ENCODE measurements around the gene PPP6R2. TPM values are rescaled to one million over a fixed set of nuclear protein-coding genes. Genes with fewer than 3 reads are reported as not detected.

Gene PPP6R2
- total RNA-seq, 1 experiment from 2014 or later = 47.8 TPM

- TF ChIP-seq STAT6 (CRISPR knock-in tag; conservative IDR thresholded peaks at IDR 0.05; ENCODE audit: low read depth) = no peak
- no peak for TF ChIP-seq AR (CRISPR knock-in tag; IDR thresholded peaks at IDR 0.05)
- TF ChIP-seq ZNF138 (CRISPR knock-in tag; conservative IDR thresholded peaks at IDR 0.05) = no peak
- TF ChIP-seq CBFB (CRISPR knock-in tag; IDR thresholded peaks at IDR 0.05; ENCODE audit: low read depth) = no peak
- no peak for TF ChIP-seq ELF4 (CRISPR knock-in tag; IDR thresholded peaks at IDR 0.05; ENCODE audit: low read depth)
- no peak for TF ChIP-seq NR1H2 (CRISPR knock-in tag; IDR thresholded peaks at IDR 0.05)
- peak; percentile 66; the same call in 1 of the 2 replicates for TF ChIP-seq GABPB1 (CRISPR knock-in tag; IDR thresholded peaks at IDR 0.05)
- TF ChIP-seq ERG (CRISPR knock-in tag; IDR thresholded peaks at IDR 0.05) = no peak
- no peak for TF ChIP-seq EMX1 (CRISPR knock-in tag; IDR thresholded peaks at IDR 0.05)
- no peak for TF ChIP-seq TEAD4 (CRISPR knock-in tag; IDR thresholded peaks at IDR 0.05)
- no peak for TF ChIP-seq ZNF396 (CRISPR knock-in tag; IDR thresholded peaks at IDR 0.05; ENCODE audit: borderline replicate concordance)
- TF ChIP-seq GRHL2 (CRISPR knock-in tag; IDR thresholded peaks at IDR 0.05; ENCODE audit: insufficient replicate concordance, severe bottlenecking) = no peak
- no peak for TF ChIP-seq FOXJ3 (CRISPR knock-in tag; IDR thresholded peaks at IDR 0.05; ENCODE audit: borderline replicate concordance)
- no peak for TF ChIP-seq PRDM15 (CRISPR knock-in tag; IDR thresholded peaks at IDR 0.05)
- TF ChIP-seq ATF6 (CRISPR knock-in tag; IDR thresholded peaks at IDR 0.05) = no peak
Observed at GRCh38 chr22:50326956-50327710, 16.0 kb upstream of the PPP6R2 start, which contains the start of gene DENND6B (continued).
